GM23338 (cell line): ENCODE measurements around the gene PORCN. TPM values are rescaled to one million over a fixed set of nuclear protein-coding genes. Genes with fewer than 3 reads are reported as not detected.

ENCODE experiments used
- ATAC-seq: fragments of 200-7000 bp; cut with Tn5 transposase; 3 replicates; pipeline ENCODE4 v1.9.1; 2020
- DNase-seq: peaks from one replicate; pipeline ENCODE4 v3.0.0-alpha.2; 2015; ENCODE audit warnings: low spot score
- H2AFZ ChIP-seq: fragments of 200-600 bp; sonication (generic); 2 replicates; pipeline ENCODE4 v1.8.0; 2016; ENCODE audit warnings: antibody characterized with exemption, mild to moderate bottlenecking, moderate library complexity
- H3F3A ChIP-seq: fragments of 200-600 bp; sonication (generic); replicated peaks from 2 replicates; pipeline ENCODE4 v1.8.0; 2017; ENCODE audit warnings: antibody characterized with exemption, mixed run types, low read depth
- H3K27ac ChIP-seq: fragments of 200-600 bp; sonication (generic); 2 replicates; pipeline ENCODE4 v1.6.1; 2016; ENCODE audit warnings: low read depth
- H3K27me3 ChIP-seq: fragments of 200-600 bp; sonication (generic); 2 replicates; pipeline ENCODE4 v1.8.0; 2016; ENCODE audit warnings: mild to moderate bottlenecking, mixed run types, moderate library complexity; ENCODE audit not compliant: insufficient read depth
- H3K36me3 ChIP-seq: fragments of 200-600 bp; sonication (generic); 2 replicates; pipeline ENCODE4 v1.8.0; 2016; ENCODE audit warnings: mild to moderate bottlenecking; ENCODE audit not compliant: insufficient read depth
- H3K4me1 ChIP-seq: fragments of 200-600 bp; sonication (generic); 2 replicates; pipeline ENCODE4 v1.8.0; 2016; ENCODE audit warnings: mild to moderate bottlenecking, moderate library complexity; ENCODE audit not compliant: insufficient read depth
- H3K4me2 ChIP-seq: fragments of 200-600 bp; sonication (generic); 2 replicates; pipeline ENCODE4 v1.7.1; 2017; ENCODE audit warnings: mixed run types
- H3K4me3 ChIP-seq: fragments of 200-600 bp; sonication (generic); 2 replicates; pipeline ENCODE4 v1.6.1; 2016; ENCODE audit warnings: mixed run types
- H3K79me2 ChIP-seq: fragments of 200-600 bp; sonication (generic); replicated peaks from 2 replicates; pipeline ENCODE4 v1.8.0; 2017; ENCODE audit warnings: mild to moderate bottlenecking; ENCODE audit not compliant: insufficient read depth
- H3K9me2 ChIP-seq: fragments of 200-600 bp; sonication (generic); 2 replicates; pipeline ENCODE4 v1.8.0; 2017; ENCODE audit not compliant: insufficient read depth
- H4K20me1 ChIP-seq: fragments of 200-600 bp; sonication (generic); replicated peaks from 2 replicates; pipeline ENCODE4 v1.8.0; 2017; ENCODE audit warnings: mild to moderate bottlenecking; ENCODE audit not compliant: insufficient read depth
- H3K27ac Mint-ChIP-seq: 2 replicates; pipeline ENCODE4 v1.8.0; 2020; ENCODE audit warnings: inconsistent platforms, mild to moderate bottlenecking, moderate library complexity, mixed read lengths
- H3K27me3 Mint-ChIP-seq: 3 replicates; pipeline ENCODE4 v1.8.0; 2022; ENCODE audit warnings: low read depth, mild to moderate bottlenecking, moderate library complexity, mixed read lengths, inconsistent platforms; ENCODE audit not compliant: insufficient read depth, poor library complexity
- H3K36me3 Mint-ChIP-seq: 3 replicates; pipeline ENCODE4 v1.8.0; 2021; ENCODE audit warnings: low read depth, mild to moderate bottlenecking, inconsistent platforms, moderate library complexity, mixed read lengths
- H3K4me1 Mint-ChIP-seq: 3 replicates; pipeline ENCODE4 v1.8.0; 2020; ENCODE audit warnings: mild to moderate bottlenecking, inconsistent platforms, mixed read lengths
- H3K4me3 Mint-ChIP-seq: 3 replicates; pipeline ENCODE4 v1.8.0; 2021; ENCODE audit warnings: moderate library complexity, mild to moderate bottlenecking, inconsistent platforms, mixed read lengths
- H3K9me3 Mint-ChIP-seq: 3 replicates; pipeline ENCODE4 v1.8.0; 2020; ENCODE audit warnings: moderate library complexity, mild to moderate bottlenecking, inconsistent platforms, mixed read lengths
- CREB1 ChIP-seq: fragments of 250-450 bp; sonication (Bioruptor Pico); IDR thresholded peaks from 2 replicates; pipeline ENCODE4 v1.5.0; 2020; ENCODE audit warnings: low read depth, mild to moderate bottlenecking, moderate library complexity
- ETS1 ChIP-seq: IDR thresholded peaks from 2 replicates; pipeline ENCODE4 v1.6.1; 2016; ENCODE audit warnings: antibody characterized with exemption
- POLR2AphosphoS5 ChIP-seq: IDR thresholded peaks from 2 replicates; pipeline ENCODE4 v1.6.1; 2016; ENCODE audit warnings: antibody characterized with exemption, low read depth
- REST ChIP-seq: IDR thresholded peaks from one replicate; pipeline ENCODE4 v1.6.1; 2018; ENCODE audit warnings: antibody characterized with exemption; ENCODE audit not compliant: unreplicated experiment
- ZNF331 ChIP-seq: fragments of 250-450 bp; sonication (Bioruptor Pico); IDR thresholded peaks from 2 replicates; pipeline ENCODE4 v1.5.0; 2020; ENCODE audit warnings: low read depth, mild to moderate bottlenecking, moderate library complexity
- ZNF462 ChIP-seq: fragments of 250-450 bp; sonication (Bioruptor Pico); IDR thresholded peaks from 2 replicates; pipeline ENCODE4 v1.5.0; 2020; ENCODE audit warnings: mild to moderate bottlenecking, moderate library complexity
- long read RNA-seq: library from polyadenylated mRNA; unstranded; transcript quantifications from one replicate; pipeline ENCODE4 v2.0.0, GENCODE V29; 2020; ENCODE audit not compliant: unreplicated experiment
- polyA plus RNA-seq: library from polyadenylated mRNA; unstranded; fragments of >200 nt; fragmentation: Nextera tagmentation; extraction: Ambion mirVana; gene quantifications from 2 replicates; pipeline ENCODE4 v1.2.1, GENCODE V29; 2016
- total RNA-seq: library from RNA; depleted of rRNA; stranded (reverse); fragments of >200 nt; shearing (Covaris generic); gene quantifications from 2 replicates; pipeline ENCODE4 v1.2.3, GENCODE V29; 2014; rRNA removed

PORCN gene
- 14.1 and 28.5 TPM in 2 replicates for total RNA-seq
- polyA plus RNA-seq, result 19.4 and 22.3 TPM in 2 replicates
- long read RNA-seq, result 0 reads

GRCh38 chrX:48508400-48509244, at the start of gene PORCN:
TSS of gene PORCN (plus strand) at chrX:48508992. CDS start at chrX:48509821, 829 bp downstream.
- Mint-ChIP-seq H3K27ac (0 out of 2 replicates have a peak within 1 kb of the TSS, but pooled peaks have one; percentile 31), H3K4me3 (peak within 1 kb of the TSS; percentile 87), H3K27me3 (peaks cover 9% of the 10 kb centered on the region), H3K36me3 (no peaks in the 10 kb centered on the region; the same call in 2 of the 3 replicates), H3K9me3 (no peaks in the 10 kb centered on the region), H3K4me1 (peaks cover 3% of the 10 kb centered on the region; the same call in 1 of the 3 replicates)
- Histone ChIP-seq H3K4me2 (peak within 1 kb of the TSS; percentile 79), H4K20me1 (no peaks in the 10 kb centered on the region), H3K27ac (no peak within 1 kb of the TSS), H3K4me3 (peak within 1 kb of the TSS; percentile 75), H3F3A (no peaks in the 10 kb centered on the region), H3K79me2 (no peaks in the 10 kb centered on the region), H3K9me2 (no peaks in the 10 kb centered on the region), H3K4me1 (no peaks in the 10 kb centered on the region), H2AFZ (peak within 1 kb of the TSS; percentile 90), H3K36me3 (no peaks in the 10 kb centered on the region), H3K27me3 (no peaks in the 10 kb centered on the region)
- DNase-seq (peak; percentile 79), ATAC-seq (peak; percentile 95)
- TF ChIP-seq POLR2AphosphoS5, result peak; percentile 55
- no peak for TF ChIP-seq CREB1
- TF ChIP-seq REST, result no peak
- TF ChIP-seq ZNF331, result no peak
- TF ChIP-seq ETS1, result no peak
- no peak for TF ChIP-seq ZNF462 (CRISPR knock-in tag)
